Measurements from ENCODE around the gene SRL.
A peak's percentile ranks its signal among the peaks of the same experiment; 100 is the strongest.

The SRL gene

DNA sequence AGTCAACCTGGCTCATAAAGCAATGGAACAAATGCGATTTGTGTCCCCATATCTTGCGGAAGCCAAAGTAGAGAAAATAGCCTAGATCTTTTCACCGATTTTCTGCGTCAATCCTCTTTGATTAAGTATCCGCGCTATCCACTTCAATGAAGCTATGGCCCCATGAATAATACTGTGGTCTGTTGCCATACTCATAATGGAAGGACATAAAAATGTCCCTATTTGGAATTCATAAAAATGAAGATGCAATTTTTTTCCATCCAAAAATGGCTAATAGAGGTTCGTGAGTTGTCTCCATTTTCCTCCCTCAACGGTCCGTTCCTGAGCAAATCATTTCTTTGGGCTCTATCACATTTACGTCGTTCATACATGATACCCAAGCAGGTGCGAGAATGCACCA is 100.3 kb downstream of the SRL start:
- DNase-seq (ENCODE audit: low read depth), result no peak
- no peak for TF ChIP-seq CTCF (conservative IDR thresholded peaks at IDR 0.05; ENCODE audit: low read length)

GRCh38 chr16:4140652-4141051 is 101.2 kb downstream of the SRL start:
- peak; percentile 47 for DNase-seq (ENCODE audit: low read depth)
- TF ChIP-seq CTCF (conservative IDR thresholded peaks at IDR 0.05; ENCODE audit: low read length), result no peak
- no peak overlapping the region for H3K4me3 ChIP-seq (ENCODE audit: low read length)

More for the DNA sequence above, 100.3 kb downstream of the SRL start:
- no peak overlapping the region for H3K4me3 ChIP-seq (ENCODE audit: low read length)

DNA sequence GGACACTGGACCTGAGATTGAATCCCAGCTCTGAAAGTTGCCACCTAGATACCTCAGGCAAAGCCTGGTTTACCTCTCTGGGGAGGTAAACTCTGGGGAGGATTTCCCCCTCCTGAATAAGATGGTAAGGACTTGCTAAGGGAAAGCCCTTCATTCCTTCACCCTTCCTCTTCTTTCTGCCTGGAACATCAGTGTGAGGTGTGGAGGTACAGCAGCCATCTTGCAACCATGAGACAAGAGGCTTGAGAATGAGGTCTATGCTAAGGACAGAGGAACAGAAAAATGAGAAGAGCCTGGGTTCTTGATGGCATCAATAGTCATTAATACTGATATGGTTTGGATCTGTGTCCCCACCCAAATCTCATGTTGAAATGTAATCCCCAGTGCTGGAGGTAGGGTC is 101.9 kb downstream of the SRL start:
- no peak for TF ChIP-seq CTCF (conservative IDR thresholded peaks at IDR 0.05; ENCODE audit: low read length)
- H3K4me3 ChIP-seq (ENCODE audit: low read length), result no peak overlapping the region
- DNase-seq (ENCODE audit: low read depth), result no peak

All from AG10803 (cell line).